PC-3 (cell line): Measurements from ENCODE around the gene LARP6.

Experiments
- EZH2 ChIP-seq: fragments of 300-600 bp; sonication (generic); IDR thresholded peaks from one replicate; pipeline ENCODE4 v1.6.1; 2017; ENCODE audit warnings: antibody characterized with exemption, mild to moderate bottlenecking, low read length; ENCODE audit not compliant: unreplicated experiment
- EZH2phosphoT487 ChIP-seq: fragments of 300-600 bp; sonication (generic); IDR thresholded peaks from 2 replicates; pipeline ENCODE4 v1.6.1; 2018; ENCODE audit warnings: mild to moderate bottlenecking, antibody characterized with exemption, low read length, borderline replicate concordance
- TF ChIP-seq, protein P1 (sequence below): fragments of 300-600 bp; sonication (generic); conservative IDR thresholded peaks from 2 replicates; pipeline ENCODE4 v1.5.1; 2017; ENCODE audit warnings: antibody characterized with exemption, low read depth, mild to moderate bottlenecking, low read length

DNA sequence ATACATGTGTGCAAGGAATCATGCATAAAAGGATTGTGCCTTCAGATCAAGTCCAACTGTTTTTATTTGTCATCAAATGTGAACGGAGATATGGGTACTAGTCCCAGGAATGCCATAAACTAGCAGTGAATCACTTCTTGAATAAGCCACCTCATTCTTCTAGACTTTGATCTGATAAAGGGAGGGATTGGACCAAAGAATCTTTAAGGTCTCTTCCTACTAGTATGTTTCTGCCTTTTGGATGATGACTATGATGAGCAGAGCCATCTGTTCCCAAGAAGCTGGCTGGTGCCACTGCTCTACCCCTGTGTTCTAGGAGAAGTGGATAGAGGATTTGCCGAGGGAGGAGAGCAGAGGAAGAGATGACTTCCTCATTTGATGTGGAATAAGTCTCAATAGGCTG is 61.8 kb downstream of the LARP6 start:
- TF ChIP-seq, protein P1, sequence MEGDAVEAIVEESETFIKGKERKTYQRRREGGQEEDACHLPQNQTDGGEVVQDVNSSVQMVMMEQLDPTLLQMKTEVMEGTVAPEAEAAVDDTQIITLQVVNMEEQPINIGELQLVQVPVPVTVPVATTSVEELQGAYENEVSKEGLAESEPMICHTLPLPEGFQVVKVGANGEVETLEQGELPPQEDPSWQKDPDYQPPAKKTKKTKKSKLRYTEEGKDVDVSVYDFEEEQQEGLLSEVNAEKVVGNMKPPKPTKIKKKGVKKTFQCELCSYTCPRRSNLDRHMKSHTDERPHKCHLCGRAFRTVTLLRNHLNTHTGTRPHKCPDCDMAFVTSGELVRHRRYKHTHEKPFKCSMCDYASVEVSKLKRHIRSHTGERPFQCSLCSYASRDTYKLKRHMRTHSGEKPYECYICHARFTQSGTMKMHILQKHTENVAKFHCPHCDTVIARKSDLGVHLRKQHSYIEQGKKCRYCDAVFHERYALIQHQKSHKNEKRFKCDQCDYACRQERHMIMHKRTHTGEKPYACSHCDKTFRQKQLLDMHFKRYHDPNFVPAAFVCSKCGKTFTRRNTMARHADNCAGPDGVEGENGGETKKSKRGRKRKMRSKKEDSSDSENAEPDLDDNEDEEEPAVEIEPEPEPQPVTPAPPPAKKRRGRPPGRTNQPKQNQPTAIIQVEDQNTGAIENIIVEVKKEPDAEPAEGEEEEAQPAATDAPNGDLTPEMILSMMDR, result no peak
- TF ChIP-seq EZH2 (no peak), EZH2phosphoT487 (no peak)
